ENCODE results near the gene GIMAP4.
"Not testable (repeated sequence)": the region's sequence is repeated elsewhere in the genome, so short reads cannot be mapped to it uniquely, and the experiment has no call there.

The GIMAP4 gene

GRCh38 chr7:150610233-150610632 lies 43.0 kb downstream of the GIMAP4 start:
- Histone ChIP-seq H3K36me3 (ENCODE audit: insufficient read depth, insufficient read length, low read length) (no peaks in the 10 kb centered on the region), H3K4me3 (ENCODE audit: insufficient read length, low read depth) (no peak overlapping the region), H3K4me1 (ENCODE audit: insufficient read depth, insufficient read length) (no peaks in the 10 kb centered on the region), H3K27me3 (ENCODE audit: insufficient read depth, insufficient read length) (no peaks in the 10 kb centered on the region), H3K9ac (ENCODE audit: insufficient read length, low read depth) (no peak overlapping the region), H3K9me3 (ENCODE audit: insufficient read depth, low read length) (no peaks in the 10 kb centered on the region; the same call in 1 of the 2 replicates)
- no peak for TF ChIP-seq ZNF274 (IDR thresholded peaks at IDR 0.05; ENCODE audit: low read depth, low read length)
- TF ChIP-seq YY1 (IDR thresholded peaks at IDR 0.05; ENCODE audit: insufficient read depth, insufficient read length) = no peak
- TF ChIP-seq SUZ12 (IDR thresholded peaks at IDR 0.05; ENCODE audit: extremely low read depth, insufficient read depth, insufficient read length) = no peak
- no peak for DNase-seq (ENCODE audit: low read depth, low spot score)

- H3K9me3 ChIP-seq (ENCODE audit: insufficient read depth, low read length) = no peaks in the 10 kb centered on the region
- DNase-seq (ENCODE audit: low read depth, low spot score) = no peak
- no peak overlapping the region for H3K4me3 ChIP-seq (ENCODE audit: insufficient read length, low read depth)
- no peaks in the 10 kb centered on the region for H3K36me3 ChIP-seq (ENCODE audit: insufficient read depth, insufficient read length, low read length)
- H3K27me3 ChIP-seq (ENCODE audit: insufficient read depth, insufficient read length) = no peaks in the 10 kb centered on the region
- no peak overlapping the region for H3K9ac ChIP-seq (ENCODE audit: insufficient read length, low read depth)
- H3K4me1 ChIP-seq (ENCODE audit: insufficient read depth, insufficient read length) = no peaks in the 10 kb centered on the region
- no peak for TF ChIP-seq SUZ12 (IDR thresholded peaks at IDR 0.05; ENCODE audit: extremely low read depth, insufficient read depth, insufficient read length)
- no peak for TF ChIP-seq ZNF274 (IDR thresholded peaks at IDR 0.05; ENCODE audit: low read depth, low read length)
- TF ChIP-seq YY1 (IDR thresholded peaks at IDR 0.05; ENCODE audit: insufficient read depth, insufficient read length) = no peak
These were observed 45.7 kb downstream of the GIMAP4 start for GRCh38 chr7:150612925-150613324.

GRCh38 chr7:150613880-150614279 lies 46.7 kb downstream of the GIMAP4 start:
- Histone ChIP-seq H3K9ac (ENCODE audit: insufficient read length, low read depth) (no peak overlapping the region), H3K4me3 (ENCODE audit: insufficient read length, low read depth) (no peak overlapping the region), H3K36me3 (ENCODE audit: insufficient read depth, insufficient read length, low read length) (no peaks in the 10 kb centered on the region), H3K9me3 (ENCODE audit: insufficient read depth, low read length) (no peaks in the 10 kb centered on the region), H3K27me3 (ENCODE audit: insufficient read depth, insufficient read length) (no peaks in the 10 kb centered on the region), H3K4me1 (ENCODE audit: insufficient read depth, insufficient read length) (no peaks in the 10 kb centered on the region)
- DNase-seq (ENCODE audit: low read depth, low spot score) = no peak
- TF ChIP-seq SUZ12 (IDR thresholded peaks at IDR 0.05; ENCODE audit: extremely low read depth, insufficient read depth, insufficient read length) = no peak
- TF ChIP-seq YY1 (IDR thresholded peaks at IDR 0.05; ENCODE audit: insufficient read depth, insufficient read length) = no peak
- TF ChIP-seq ZNF274 (IDR thresholded peaks at IDR 0.05; ENCODE audit: low read depth, low read length) = no peak

- H3K4me3 ChIP-seq (ENCODE audit: insufficient read length, low read depth); H3K36me3 ChIP-seq (ENCODE audit: insufficient read depth, insufficient read length, low read length); H3K9me3 ChIP-seq (ENCODE audit: insufficient read depth, low read length); H3K27me3 ChIP-seq (ENCODE audit: insufficient read depth, insufficient read length); H3K9ac ChIP-seq (ENCODE audit: insufficient read length, low read depth); DNase-seq (ENCODE audit: low read depth, low spot score); H3K4me1 ChIP-seq (ENCODE audit: insufficient read depth, insufficient read length): not testable (repeated sequence)
These were observed 47.2 kb downstream of the GIMAP4 start for GRCh38 chr7:150614426-150614825.

- not testable (repeated sequence) for H3K4me3 ChIP-seq (ENCODE audit: insufficient read length, low read depth); H3K27me3 ChIP-seq (ENCODE audit: insufficient read depth, insufficient read length); H3K9ac ChIP-seq (ENCODE audit: insufficient read length, low read depth); H3K4me1 ChIP-seq (ENCODE audit: insufficient read depth, insufficient read length); H3K9me3 ChIP-seq (ENCODE audit: insufficient read depth, low read length); DNase-seq (ENCODE audit: low read depth, low spot score); H3K36me3 ChIP-seq (ENCODE audit: insufficient read depth, insufficient read length, low read length)
These were observed 48.1 kb downstream of the GIMAP4 start for GRCh38 chr7:150615221-150615755.

GRCh38 chr7:150620061-150620460 lies 52.9 kb downstream of the GIMAP4 start:
- H3K9me3 ChIP-seq (ENCODE audit: insufficient read depth, low read length) = no peaks in the 10 kb centered on the region
- TF ChIP-seq SUZ12 (IDR thresholded peaks at IDR 0.05; ENCODE audit: extremely low read depth, insufficient read depth, insufficient read length) (no peak), ZNF274 (IDR thresholded peaks at IDR 0.05; ENCODE audit: low read depth, low read length) (no peak), YY1 (IDR thresholded peaks at IDR 0.05; ENCODE audit: insufficient read depth, insufficient read length) (no peak)
- H3K27me3 ChIP-seq (ENCODE audit: insufficient read depth, insufficient read length) = no peaks in the 10 kb centered on the region
- H3K4me1 ChIP-seq (ENCODE audit: insufficient read depth, insufficient read length) = no peaks in the 10 kb centered on the region
- H3K36me3 ChIP-seq (ENCODE audit: insufficient read depth, insufficient read length, low read length) = no peaks in the 10 kb centered on the region
- H3K9ac ChIP-seq (ENCODE audit: insufficient read length, low read depth) = no peak overlapping the region
- no peak overlapping the region for H3K4me3 ChIP-seq (ENCODE audit: insufficient read length, low read depth)
- DNase-seq (ENCODE audit: low read depth, low spot score) = no peak

GRCh38 chr7:150620617-150621371 lies 53.6 kb downstream of the GIMAP4 start:
- Histone ChIP-seq H3K9ac (ENCODE audit: insufficient read length, low read depth) (no peak overlapping the region), H3K4me1 (ENCODE audit: insufficient read depth, insufficient read length) (no peaks in the 10 kb centered on the region), H3K27me3 (ENCODE audit: insufficient read depth, insufficient read length) (no peaks in the 10 kb centered on the region), H3K4me3 (ENCODE audit: insufficient read length, low read depth) (no peak overlapping the region), H3K9me3 (ENCODE audit: insufficient read depth, low read length) (no peaks in the 10 kb centered on the region), H3K36me3 (ENCODE audit: insufficient read depth, insufficient read length, low read length) (no peaks in the 10 kb centered on the region)
- TF ChIP-seq SUZ12 (IDR thresholded peaks at IDR 0.05; ENCODE audit: extremely low read depth, insufficient read depth, insufficient read length) (no peak), YY1 (IDR thresholded peaks at IDR 0.05; ENCODE audit: insufficient read depth, insufficient read length) (no peak), ZNF274 (IDR thresholded peaks at IDR 0.05; ENCODE audit: low read depth, low read length) (no peak)
- DNase-seq (ENCODE audit: low read depth, low spot score) = no peak

Measured in NT2/D1 (cell line).